HepG2 (cell line): ENCODE measurements around the gene ARPIN. TPM values are rescaled to one million over a fixed set of nuclear protein-coding genes. Genes with fewer than 3 reads are reported as not detected.

Experiments
- BHLHE40 ChIP-seq: IDR thresholded peaks from 2 replicates; pipeline ENCODE4 v1.6.1; 2011; ENCODE audit warnings: low read length, improper control_type of control experiment
- ESRRA ChIP-seq: sonication (generic); formaldehyde crosslinking; IDR thresholded peaks from 2 replicates; pipeline ENCODE4 v1.5.1; 2020; ENCODE audit warnings: mild to moderate bottlenecking, low read depth, missing genetic modification reagents
- FOXJ3 ChIP-seq: sonication (generic); formaldehyde crosslinking; IDR thresholded peaks from 2 replicates; pipeline ENCODE4 v1.4.0; 2020; ENCODE audit warnings: missing genetic modification reagents, mild to moderate bottlenecking, borderline replicate concordance
- FOXO1 ChIP-seq: sonication (generic); formaldehyde crosslinking; IDR thresholded peaks from 2 replicates; pipeline ENCODE4 v1.4.0; 2020; ENCODE audit warnings: missing genetic modification reagents
- GATAD2A ChIP-seq: IDR thresholded peaks from 2 replicates; pipeline ENCODE4 v1.6.1; 2016
- HNRNPLL ChIP-seq: fragments of 200-400 bp; formaldehyde crosslinking; IDR thresholded peaks from 2 replicates; pipeline ENCODE4 v1.6.1; 2017; ENCODE audit warnings: mild to moderate bottlenecking, low read depth, low read length; ENCODE audit not compliant: poor library complexity, severe bottlenecking
- KDM2A ChIP-seq: sonication (generic); formaldehyde crosslinking; IDR thresholded peaks from 2 replicates; pipeline ENCODE4 v1.4.0; 2020; ENCODE audit warnings: low read depth, missing genetic modification reagents, borderline replicate concordance
- KLF15 ChIP-seq: sonication (generic); formaldehyde crosslinking; IDR thresholded peaks from 2 replicates; pipeline ENCODE4 v1.8.1; 2023; ENCODE audit warnings: borderline replicate concordance, mild to moderate bottlenecking, inconsistent platforms, missing genetic modification reagents, mixed read lengths
- MYC ChIP-seq: sonication (generic); formaldehyde crosslinking; IDR thresholded peaks from 2 replicates; pipeline ENCODE4 v1.9.0; 2021; ENCODE audit warnings: missing genetic modification reagents, borderline replicate concordance
- NFYC ChIP-seq: IDR thresholded peaks from 2 replicates; pipeline ENCODE4 v1.6.1; 2016; ENCODE audit warnings: missing genetic modification reagents, missing compliant biosample characterization
- RAD21 ChIP-seq: fragments of 450-650 bp; formaldehyde crosslinking; IDR thresholded peaks from 2 replicates; pipeline ENCODE4 v1.5.0; 2020; ENCODE audit warnings: mild to moderate bottlenecking
- RBM22 ChIP-seq: fragments of 200-400 bp; formaldehyde crosslinking; optimal IDR thresholded peaks from 2 replicates; pipeline ENCODE3; 2017; ENCODE audit warnings: mild to moderate bottlenecking, low read length, moderate library complexity
- REXO4 ChIP-seq: sonication (generic); formaldehyde crosslinking; IDR thresholded peaks from 2 replicates; pipeline ENCODE4 v1.8.0; 2022; ENCODE audit warnings: missing genetic modification reagents, mild to moderate bottlenecking, borderline replicate concordance
- SMC3 ChIP-seq: IDR thresholded peaks from 2 replicates; pipeline ENCODE4 v1.6.1; 2011; ENCODE audit warnings: low read length, improper control_type of control experiment
- SP4 ChIP-seq: sonication (generic); formaldehyde crosslinking; IDR thresholded peaks from 2 replicates; pipeline ENCODE4 v1.8.1; 2023; ENCODE audit warnings: mild to moderate bottlenecking, missing genetic modification reagents
- SPEN ChIP-seq: sonication (generic); formaldehyde crosslinking; IDR thresholded peaks from 2 replicates; pipeline ENCODE4 v1.5.1; 2020; ENCODE audit warnings: low read depth, mild to moderate bottlenecking, missing genetic modification reagents
- THAP11 ChIP-seq: IDR thresholded peaks from 2 replicates; pipeline ENCODE4 v1.6.1; 2016; ENCODE audit warnings: missing biosample characterization, missing genetic modification reagents
- ZIK1 ChIP-seq: sonication (generic); formaldehyde crosslinking; IDR thresholded peaks from 2 replicates; pipeline ENCODE4 v1.5.0; 2020; ENCODE audit warnings: mild to moderate bottlenecking, low read depth, missing genetic modification reagents, borderline replicate concordance
- ZNF253 ChIP-seq: sonication (generic); formaldehyde crosslinking; IDR thresholded peaks from 2 replicates; pipeline ENCODE4 v1.8.0; 2022; ENCODE audit warnings: mild to moderate bottlenecking, missing genetic modification reagents, borderline replicate concordance
- ZNF510 ChIP-seq: sonication (generic); formaldehyde crosslinking; IDR thresholded peaks from 2 replicates; pipeline ENCODE4 v1.4.0; 2020; ENCODE audit warnings: low read depth, mild to moderate bottlenecking, missing genetic modification reagents
- ZNF772 ChIP-seq: sonication (generic); formaldehyde crosslinking; IDR thresholded peaks from 2 replicates; pipeline ENCODE4 v1.5.0; 2020; ENCODE audit warnings: mild to moderate bottlenecking, missing genetic modification reagents
- polyA plus RNA-seq, 8 experiments: library from polyadenylated mRNA; depleted of rRNA in 3 of 8; stranded (reverse) in 7 of 8; unstranded in 1 of 8; fragments of >200 nt; fragmentation: Illumina TruSeq in 4 of 8; extraction: Trizol in 4 of 8; gene quantifications; 2 replicates each; pipeline versions ENCODE4 v1.2.1 to v1.2.3, GENCODE V29; 2011 to 2016; ENCODE audit warnings: low read depth in 4 of 8, missing spikeins in 1 of 8, mixed read lengths in 1 of 8; ENCODE audit not compliant: insufficient read depth in 1 of 8
- total RNA-seq, 5 experiments: library from RNA; depleted of rRNA; stranded (reverse); fragments of >200 nt; fragmentation: Illumina TruSeq; extraction: Trizol; gene quantifications; 2 replicates each; pipeline ENCODE4 v1.2.3, GENCODE V29; 2016; ENCODE audit warnings: low read depth in 1 of 5
- TF ChIP-seq, protein P1 (sequence below): IDR thresholded peaks from 2 replicates; pipeline ENCODE4 v1.4.0; 2020; ENCODE audit warnings: mild to moderate bottlenecking, missing genetic modification reagents
- TF ChIP-seq, protein P2 (sequence below): sonication (generic); formaldehyde crosslinking; conservative IDR thresholded peaks from 2 replicates; pipeline ENCODE4 v1.4.0; 2020; ENCODE audit warnings: mild to moderate bottlenecking, missing genetic modification reagents, moderate library complexity
- TF ChIP-seq, protein P3 (sequence below): sonication (generic); formaldehyde crosslinking; IDR thresholded peaks from 2 replicates; pipeline ENCODE4 v1.5.0; 2020; ENCODE audit warnings: missing genetic modification reagents

ARPIN gene
- total and polyA plus RNA-seq, 2 of the 13 experiments (the other 11 are each of a cell fraction or from before 2014, with no cell fraction given), result 2.8 to 5.0 TPM

DNA sequence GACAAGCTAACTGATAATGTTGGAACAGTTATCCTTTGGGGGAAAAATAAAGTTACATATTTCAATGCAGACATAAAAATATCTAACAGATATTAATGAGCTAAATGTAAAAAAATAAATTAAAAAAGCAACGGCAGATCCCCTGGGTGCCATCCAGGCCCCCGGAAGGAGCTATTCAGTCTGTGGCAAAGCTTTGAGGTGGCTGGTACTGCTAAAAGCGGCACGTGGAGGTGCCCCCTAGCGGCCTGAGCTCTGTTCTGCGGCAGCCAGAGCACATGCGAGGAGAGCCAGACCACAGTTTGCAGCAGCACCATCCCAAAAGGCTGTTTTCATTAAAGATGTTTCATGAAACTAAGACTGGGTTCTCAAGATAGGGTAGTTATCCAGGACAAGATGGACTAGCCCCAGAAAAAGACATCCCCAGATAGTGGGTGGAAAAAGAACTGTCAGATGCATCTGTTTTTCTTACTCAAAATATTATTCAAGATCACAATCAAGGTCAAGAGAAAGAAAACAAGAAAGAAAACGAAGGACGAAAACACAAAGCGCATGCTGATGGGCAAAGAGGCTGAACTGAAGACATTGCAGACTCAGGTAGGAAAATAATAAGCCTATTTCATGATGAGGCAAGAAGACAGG, 37.7 kb downstream of the ARPIN start (continued):
- TF ChIP-seq THAP11 (no peak), KLF15 (no peak), GATAD2A (0 out of 2 replicates have a peak, but pooled peaks have one; percentile 17), ZIK1 (CRISPR knock-in tag) (no peak), MYC (CRISPR knock-in tag) (peak; percentile 69; the same call in 1 of the 2 replicates), HNRNPLL (no peak), SP4 (CRISPR knock-in tag) (no peak), RAD21 (CRISPR knock-in tag) (peak; percentile 92), ZNF510 (CRISPR knock-in tag) (no peak), BHLHE40 (peak; percentile 77), FOXJ3 (no peak), REXO4 (CRISPR knock-in tag) (no peak), FOXO1 (CRISPR knock-in tag) (no peak), KDM2A (peak; percentile 97), SMC3 (peak; percentile 72), RBM22 (no peak), SPEN (CRISPR knock-in tag) (no peak), NFYC (CRISPR knock-in tag) (no peak), ESRRA (no peak), ZNF253 (no peak), ZNF772 (CRISPR knock-in tag) (no peak)
- TF ChIP-seq, protein P1, sequence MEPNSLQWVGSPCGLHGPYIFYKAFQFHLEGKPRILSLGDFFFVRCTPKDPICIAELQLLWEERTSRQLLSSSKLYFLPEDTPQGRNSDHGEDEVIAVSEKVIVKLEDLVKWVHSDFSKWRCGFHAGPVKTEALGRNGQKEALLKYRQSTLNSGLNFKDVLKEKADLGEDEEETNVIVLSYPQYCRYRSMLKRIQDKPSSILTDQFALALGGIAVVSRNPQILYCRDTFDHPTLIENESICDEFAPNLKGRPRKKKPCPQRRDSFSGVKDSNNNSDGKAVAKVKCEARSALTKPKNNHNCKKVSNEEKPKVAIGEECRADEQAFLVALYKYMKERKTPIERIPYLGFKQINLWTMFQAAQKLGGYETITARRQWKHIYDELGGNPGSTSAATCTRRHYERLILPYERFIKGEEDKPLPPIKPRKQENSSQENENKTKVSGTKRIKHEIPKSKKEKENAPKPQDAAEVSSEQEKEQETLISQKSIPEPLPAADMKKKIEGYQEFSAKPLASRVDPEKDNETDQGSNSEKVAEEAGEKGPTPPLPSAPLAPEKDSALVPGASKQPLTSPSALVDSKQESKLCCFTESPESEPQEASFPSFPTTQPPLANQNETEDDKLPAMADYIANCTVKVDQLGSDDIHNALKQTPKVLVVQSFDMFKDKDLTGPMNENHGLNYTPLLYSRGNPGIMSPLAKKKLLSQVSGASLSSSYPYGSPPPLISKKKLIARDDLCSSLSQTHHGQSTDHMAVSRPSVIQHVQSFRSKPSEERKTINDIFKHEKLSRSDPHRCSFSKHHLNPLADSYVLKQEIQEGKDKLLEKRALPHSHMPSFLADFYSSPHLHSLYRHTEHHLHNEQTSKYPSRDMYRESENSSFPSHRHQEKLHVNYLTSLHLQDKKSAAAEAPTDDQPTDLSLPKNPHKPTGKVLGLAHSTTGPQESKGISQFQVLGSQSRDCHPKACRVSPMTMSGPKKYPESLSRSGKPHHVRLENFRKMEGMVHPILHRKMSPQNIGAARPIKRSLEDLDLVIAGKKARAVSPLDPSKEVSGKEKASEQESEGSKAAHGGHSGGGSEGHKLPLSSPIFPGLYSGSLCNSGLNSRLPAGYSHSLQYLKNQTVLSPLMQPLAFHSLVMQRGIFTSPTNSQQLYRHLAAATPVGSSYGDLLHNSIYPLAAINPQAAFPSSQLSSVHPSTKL (CRISPR knock-in tag), result 0 out of 2 replicates have a peak, but pooled peaks have one; percentile 24
- TF ChIP-seq, protein P2, sequence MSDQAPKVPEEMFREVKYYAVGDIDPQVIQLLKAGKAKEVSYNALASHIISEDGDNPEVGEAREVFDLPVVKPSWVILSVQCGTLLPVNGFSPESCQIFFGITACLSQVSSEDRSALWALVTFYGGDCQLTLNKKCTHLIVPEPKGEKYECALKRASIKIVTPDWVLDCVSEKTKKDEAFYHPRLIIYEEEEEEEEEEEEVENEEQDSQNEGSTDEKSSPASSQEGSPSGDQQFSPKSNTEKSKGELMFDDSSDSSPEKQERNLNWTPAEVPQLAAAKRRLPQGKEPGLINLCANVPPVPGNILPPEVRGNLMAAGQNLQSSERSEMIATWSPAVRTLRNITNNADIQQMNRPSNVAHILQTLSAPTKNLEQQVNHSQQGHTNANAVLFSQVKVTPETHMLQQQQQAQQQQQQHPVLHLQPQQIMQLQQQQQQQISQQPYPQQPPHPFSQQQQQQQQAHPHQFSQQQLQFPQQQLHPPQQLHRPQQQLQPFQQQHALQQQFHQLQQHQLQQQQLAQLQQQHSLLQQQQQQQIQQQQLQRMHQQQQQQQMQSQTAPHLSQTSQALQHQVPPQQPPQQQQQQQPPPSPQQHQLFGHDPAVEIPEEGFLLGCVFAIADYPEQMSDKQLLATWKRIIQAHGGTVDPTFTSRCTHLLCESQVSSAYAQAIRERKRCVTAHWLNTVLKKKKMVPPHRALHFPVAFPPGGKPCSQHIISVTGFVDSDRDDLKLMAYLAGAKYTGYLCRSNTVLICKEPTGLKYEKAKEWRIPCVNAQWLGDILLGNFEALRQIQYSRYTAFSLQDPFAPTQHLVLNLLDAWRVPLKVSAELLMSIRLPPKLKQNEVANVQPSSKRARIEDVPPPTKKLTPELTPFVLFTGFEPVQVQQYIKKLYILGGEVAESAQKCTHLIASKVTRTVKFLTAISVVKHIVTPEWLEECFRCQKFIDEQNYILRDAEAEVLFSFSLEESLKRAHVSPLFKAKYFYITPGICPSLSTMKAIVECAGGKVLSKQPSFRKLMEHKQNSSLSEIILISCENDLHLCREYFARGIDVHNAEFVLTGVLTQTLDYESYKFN (CRISPR knock-in tag), result no peak
- TF ChIP-seq, protein P3, sequence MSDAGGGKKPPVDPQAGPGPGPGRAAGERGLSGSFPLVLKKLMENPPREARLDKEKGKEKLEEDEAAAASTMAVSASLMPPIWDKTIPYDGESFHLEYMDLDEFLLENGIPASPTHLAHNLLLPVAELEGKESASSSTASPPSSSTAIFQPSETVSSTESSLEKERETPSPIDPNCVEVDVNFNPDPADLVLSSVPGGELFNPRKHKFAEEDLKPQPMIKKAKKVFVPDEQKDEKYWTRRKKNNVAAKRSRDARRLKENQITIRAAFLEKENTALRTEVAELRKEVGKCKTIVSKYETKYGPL, result no peak
